Prostate gland (tissue), 2 donors: ENCODE data around the gene AGK.

Experiments used
- POLR2A ChIP-seq: fragments of 450-650 bp; IDR thresholded peaks from one replicate; pipeline ENCODE4 v1.6.1; 2016; ENCODE audit warnings: antibody characterized with exemption, mild to moderate bottlenecking
- TF ChIP-seq, protein P1 (sequence below), 4 experiments: fragments of 200-600 bp in 2 of 4; fragments of 450-650 bp in 2 of 4; sonication (generic) in 2 of 4; IDR thresholded peaks; 1 replicate in 3 of 4; 2 replicates in 1 of 4; pipeline ENCODE4 v1.5.1; 2016 to 2019; ENCODE audit warnings: antibody characterized with exemption in 4 of 4, mild to moderate bottlenecking in 2 of 4, moderate library complexity in 2 of 4

DNA sequence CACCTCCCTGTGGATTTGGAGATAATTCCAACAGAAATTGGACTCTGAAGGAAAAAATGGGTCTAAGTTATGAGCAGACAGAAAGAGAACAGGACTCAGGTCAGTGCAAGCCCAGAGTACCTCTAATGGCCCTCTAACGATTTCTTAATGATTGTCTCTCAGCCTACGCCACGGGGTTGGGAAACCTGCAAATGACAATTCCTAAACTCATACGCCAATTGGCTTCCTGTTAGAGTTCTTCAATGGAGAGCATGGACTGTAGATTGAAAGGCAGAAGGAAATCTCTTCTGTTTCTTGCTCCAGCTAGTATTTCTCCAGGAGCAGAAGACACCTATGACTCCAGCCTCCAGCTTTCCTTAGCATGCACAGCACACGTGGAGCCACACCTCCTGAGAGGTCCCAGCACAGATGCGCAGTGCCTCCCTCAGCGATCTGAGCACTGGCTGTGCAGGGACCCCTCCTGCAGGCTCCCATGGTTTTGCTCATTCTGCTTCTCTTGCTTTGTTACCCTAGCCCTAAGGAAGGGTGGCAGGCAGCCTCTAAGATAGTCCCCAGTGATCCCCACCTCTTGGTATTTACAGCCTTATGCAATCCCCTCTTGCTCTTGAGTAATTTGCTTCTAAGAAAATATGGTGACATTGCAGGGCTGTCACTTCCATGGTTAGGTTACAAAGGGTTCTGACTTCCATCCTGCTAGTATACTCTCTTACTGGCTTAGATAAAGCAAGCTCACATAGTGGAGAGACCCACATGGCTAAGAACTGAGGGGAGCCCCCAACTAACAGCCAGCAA, 120.7 kb downstream of the AGK start:
- TF ChIP-seq, protein P1, sequence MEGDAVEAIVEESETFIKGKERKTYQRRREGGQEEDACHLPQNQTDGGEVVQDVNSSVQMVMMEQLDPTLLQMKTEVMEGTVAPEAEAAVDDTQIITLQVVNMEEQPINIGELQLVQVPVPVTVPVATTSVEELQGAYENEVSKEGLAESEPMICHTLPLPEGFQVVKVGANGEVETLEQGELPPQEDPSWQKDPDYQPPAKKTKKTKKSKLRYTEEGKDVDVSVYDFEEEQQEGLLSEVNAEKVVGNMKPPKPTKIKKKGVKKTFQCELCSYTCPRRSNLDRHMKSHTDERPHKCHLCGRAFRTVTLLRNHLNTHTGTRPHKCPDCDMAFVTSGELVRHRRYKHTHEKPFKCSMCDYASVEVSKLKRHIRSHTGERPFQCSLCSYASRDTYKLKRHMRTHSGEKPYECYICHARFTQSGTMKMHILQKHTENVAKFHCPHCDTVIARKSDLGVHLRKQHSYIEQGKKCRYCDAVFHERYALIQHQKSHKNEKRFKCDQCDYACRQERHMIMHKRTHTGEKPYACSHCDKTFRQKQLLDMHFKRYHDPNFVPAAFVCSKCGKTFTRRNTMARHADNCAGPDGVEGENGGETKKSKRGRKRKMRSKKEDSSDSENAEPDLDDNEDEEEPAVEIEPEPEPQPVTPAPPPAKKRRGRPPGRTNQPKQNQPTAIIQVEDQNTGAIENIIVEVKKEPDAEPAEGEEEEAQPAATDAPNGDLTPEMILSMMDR (IDR thresholded peaks at IDR 0.05), result no peak
- TF ChIP-seq POLR2A, result no peak
